B cell (primary cell): ENCODE data around the gene RGS10. TPM values are rescaled to one million over a fixed set of nuclear protein-coding genes. Genes with fewer than 3 reads are reported as not detected.
"Not testable (repeated sequence)": the region's sequence is repeated elsewhere in the genome, so short reads cannot be mapped to it uniquely, and the experiment has no call there.

ENCODE experiments used
- ATAC-seq: fragments of 200-7000 bp; cut with Tn5 transposase; one replicate; pipeline ENCODE4 v1.10.0; 2021; ENCODE audit warnings: low read depth, mild to moderate bottlenecking, moderate number of reproducible peaks, moderate library complexity
- CTCF ChIA-PET: fragments of 350-600 bp; sonication (Branson Sonifier 250); formaldehyde crosslinking; loops from one replicate; lab custom pipeline; 2021; ENCODE audit warnings: antibody characterized with exemption, inconsistent platforms; lab: Charles Lee
- POLR2A ChIA-PET: fragments of 350-600 bp; sonication (Branson Sonifier 250); formaldehyde crosslinking; loops from one replicate; lab custom pipeline; 2021; ENCODE audit warnings: antibody characterized with exemption; lab: Charles Lee
- DNase-seq: peaks from one replicate; pipeline ENCODE4 v3.0.0; 2013
- H2AFZ ChIP-seq: 2 replicates; pipeline ENCODE4 v1.6.1; 2012; ENCODE audit warnings: mild to moderate bottlenecking, low read depth, low read length; ENCODE audit not compliant: insufficient read depth, poor library complexity, severe bottlenecking
- H3K27ac ChIP-seq, 2 donors: 1 replicate in 1 of 2; 2 replicates in 1 of 2; pipeline ENCODE4 v1.5.1; 2012 to 2013; ENCODE audit warnings: low read length in 2 of 2, mild to moderate bottlenecking in 2 of 2, moderate library complexity in 1 of 2
- H3K27me3 ChIP-seq, 4 experiments: fragments of 200-600 bp in 1 of 4; sonication (generic) in 1 of 4; replicated peaks in 1 of 4; 1 replicate in 2 of 4; 2 replicates in 2 of 4; pipeline versions ENCODE4 v1.6.1 to v1.7.0; 2013 to 2016; ENCODE audit warnings: low read length in 3 of 4, mild to moderate bottlenecking in 2 of 4, mixed read lengths in 1 of 4, moderate library complexity in 1 of 4; ENCODE audit not compliant: insufficient read depth in 4 of 4, control insufficient read depth in 3 of 4; ENCODE audit errors: control extremely low read depth in 1 of 4
- H3K36me3 ChIP-seq, 2 experiments: replicated peaks in 1 of 2; 1 replicate in 1 of 2; 2 replicates in 1 of 2; pipeline versions ENCODE4 v1.6.1 to v1.7.1; 2013; ENCODE audit warnings: low read length in 1 of 2; ENCODE audit not compliant: insufficient read depth in 2 of 2, control insufficient read depth in 1 of 2; ENCODE audit errors: control extremely low read depth in 1 of 2, extremely low read depth in 1 of 2
- H3K4me1 ChIP-seq, 2 donors: fragments of 200-600 bp in 1 of 2; sonication (generic) in 1 of 2; 1 replicate in 1 of 2; 2 replicates in 1 of 2; pipeline versions ENCODE4 v1.5.1 to v1.6.1; 2013 to 2017; ENCODE audit warnings: low read length in 2 of 2; ENCODE audit not compliant: control insufficient read depth in 2 of 2, insufficient read depth in 2 of 2
- H3K4me2 ChIP-seq: replicated peaks from 2 replicates; pipeline ENCODE3; 2012; ENCODE audit warnings: mild to moderate bottlenecking, low read depth, low read length; ENCODE audit not compliant: poor library complexity, severe bottlenecking
- H3K4me3 ChIP-seq, 5 experiments: fragments of 200-600 bp in 1 of 5; sonication (generic) in 1 of 5; 1 replicate in 3 of 5; 2 replicates in 2 of 5; pipeline versions ENCODE4 v1.5.1 to v1.7.0; 2011 to 2016; ENCODE audit warnings: low read length in 4 of 5, mild to moderate bottlenecking in 4 of 5, low read depth in 2 of 5, control low read depth in 1 of 5, moderate library complexity in 1 of 5; ENCODE audit not compliant: insufficient read depth in 1 of 5; ENCODE audit errors: control extremely low read depth in 1 of 5, extremely low read depth in 1 of 5
- H3K79me2 ChIP-seq: fragments of 200-600 bp; sonication (generic); one replicate; pipeline ENCODE4 v1.6.0; 2016; ENCODE audit warnings: low read length; ENCODE audit not compliant: control insufficient read depth, insufficient read depth
- H3K9ac ChIP-seq: fragments of 200-600 bp; sonication (generic); 2 replicates; pipeline ENCODE4 v1.6.1; 2017; ENCODE audit warnings: mild to moderate bottlenecking, low read length, moderate library complexity
- H3K9me3 ChIP-seq, 3 donors: one replicate each; pipeline versions ENCODE4 v1.6.1 to v1.7.1; 2013; ENCODE audit warnings: low read length in 2 of 3; ENCODE audit not compliant: control insufficient read depth in 2 of 3, insufficient read depth in 1 of 3; ENCODE audit errors: control extremely low read depth in 1 of 3
- H4K20me1 ChIP-seq: 2 replicates; pipeline ENCODE4 v1.6.0; 2012; ENCODE audit warnings: mild to moderate bottlenecking, low read length; ENCODE audit not compliant: insufficient read depth, control insufficient read depth, poor library complexity, severe bottlenecking
- H3K27ac Mint-ChIP-seq: one replicate; pipeline ENCODE4 v1.8.0; 2021; ENCODE audit warnings: mixed read lengths
- H3K27me3 Mint-ChIP-seq: one replicate; pipeline ENCODE4 v1.8.0; 2021; ENCODE audit warnings: mixed read lengths
- H3K4me1 Mint-ChIP-seq: one replicate; pipeline ENCODE4 v1.8.0; 2021; ENCODE audit warnings: mixed read lengths
- H3K4me3 Mint-ChIP-seq: one replicate; pipeline ENCODE4 v1.8.0; 2021; ENCODE audit warnings: mixed read lengths
- H3K9me3 Mint-ChIP-seq: one replicate; pipeline ENCODE4 v1.8.0; 2022; ENCODE audit warnings: mixed read lengths; ENCODE audit not compliant: insufficient read depth
- CTCF ChIP-seq: fragments of 200-600 bp; IDR thresholded peaks from one replicate; pipeline ENCODE4 v1.8.0; 2022; ENCODE audit warnings: antibody characterized with exemption, mild to moderate bottlenecking
- EZH2 ChIP-seq: IDR thresholded peaks from 2 replicates; pipeline ENCODE4 v1.6.1; 2012; ENCODE audit warnings: borderline replicate concordance, low read depth, mild to moderate bottlenecking, moderate library complexity, low read length; ENCODE audit not compliant: insufficient read depth, poor library complexity, severe bottlenecking
- WGBS: methylation state at CpG from one replicate; pipeline ENCODE4 v1.1.5; 2013; ENCODE audit warnings: missing lambda C conversion rate; ENCODE audit not compliant: insufficient coverage; 5-methylcytosine and 5-hydroxymethylcytosine counted together
- intact Hi-C: fragments of 100-400 bp; cut with micrococcal nuclease; formaldehyde crosslinking; loops from one replicate; pipeline ENCODE4 v1.10.0; 2022
- polyA plus RNA-seq: library from polyadenylated mRNA; depleted of rRNA; stranded (reverse); fragments of >200 nt; gene quantifications from 2 replicates; pipeline ENCODE4 v1.2.3, GENCODE V29; 2012
- total RNA-seq, 2 donors: library from RNA; stranded (reverse); fragments of 120-200 nt in 1 of 2; gene quantifications; 1 replicate in 1 of 2; 2 replicates in 1 of 2; pipeline versions ENCODE4 v1.2.3 to v1.2.4, GENCODE V29; 2013 to 2022

The RGS10 gene
- total and polyA plus RNA-seq, 2 donors (not counting 1 experiment from before 2014, with no cell fraction given), result 10.9 to 20.3 TPM

GRCh38 chr10:119531067-119531466 is 11.5 kb downstream of the RGS10 start:
- TF ChIP-seq EZH2 (no peak), CTCF (no peak)
- Histone ChIP-seq H3K4me3 (no peak overlapping the region), H2AFZ (no peak overlapping the region), H3K36me3 (no peaks in the 10 kb centered on the region), H3K4me1 (no peaks in the 10 kb centered on the region), H3K9ac (no peak overlapping the region), H4K20me1 (no peaks in the 10 kb centered on the region), H3K4me2 (no peak overlapping the region), H3K27me3 (no peaks in the 10 kb centered on the region), H3K79me2 (peaks cover 32% of the 10 kb centered on the region), H3K9me3 (no peaks in the 10 kb centered on the region), H3K27ac (no peak overlapping the region)
- Mint-ChIP-seq H3K9me3 (no peaks in the 10 kb centered on the region), H3K27ac (no peak overlapping the region), H3K4me1 (no peaks in the 10 kb centered on the region), H3K4me3 (no peak overlapping the region), H3K27me3 (no peaks in the 10 kb centered on the region)
- WGBS, result 100% methylated on average over 1 of the region's 1 CpG
- no peak for DNase-seq
- ChIA-PET CTCF (interaction anchor here (1.1 kb wide), 1 partner anchor 86 kb away, joined by 3 read pairs; no protein-coding TSS in a partner anchor), POLR2A (no interaction called here)
- intact Hi-C loops, result no loop called here
- no peak for ATAC-seq

DNA sequence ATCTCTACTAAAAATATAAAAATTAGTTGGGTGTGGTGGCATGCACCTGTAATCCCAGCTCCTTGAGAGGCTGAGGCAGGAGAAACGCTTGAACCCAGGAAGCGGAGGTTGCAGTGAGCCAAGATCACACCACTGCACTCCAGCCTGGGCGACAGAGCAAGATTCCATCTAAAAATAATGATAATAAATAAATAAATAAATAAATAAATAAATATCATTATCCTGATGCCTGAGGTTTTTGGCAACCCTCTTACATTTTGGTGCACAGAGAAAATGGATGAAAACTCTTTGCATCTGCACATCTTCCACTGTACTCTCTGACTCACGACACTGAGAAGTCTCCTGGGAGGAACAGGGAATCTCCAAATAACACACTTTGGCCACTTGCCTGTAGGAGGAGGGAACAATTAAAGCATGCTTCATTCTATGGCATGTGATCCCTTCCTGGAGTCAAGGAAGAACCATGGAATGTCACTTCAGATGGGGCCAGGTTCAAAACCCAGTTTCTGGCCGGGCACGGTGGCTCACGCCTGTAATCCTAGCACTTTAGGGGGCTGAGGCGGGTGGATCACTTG is 13.8 kb downstream of the RGS10 start:
- H3K79me2 ChIP-seq, result peaks cover 30% of the 10 kb centered on the region
- H3K9me3 ChIP-seq, H3K27me3 ChIP-seq, intact Hi-C loops, H3K4me1 ChIP-seq, H3K9ac ChIP-seq, H3K27me3 Mint-ChIP-seq, H3K9me3 Mint-ChIP-seq, DNase-seq, H4K20me1 ChIP-seq, H3K4me1 Mint-ChIP-seq, H3K27ac ChIP-seq, CTCF ChIA-PET, H3K27ac Mint-ChIP-seq, H3K4me3 Mint-ChIP-seq, H2AFZ ChIP-seq, ATAC-seq, H3K4me2 ChIP-seq, H3K4me3 ChIP-seq, POLR2A ChIA-PET: not testable (repeated sequence)
- H3K36me3 ChIP-seq, result peaks cover 0 to 16% of the 10 kb centered on the region in 2 experiments
- WGBS, result 97% methylated on average over 3 of the region's 8 CpGs
